IPS-NIHi7 (cell line): ENCODE data around the gene NR6A1.

Experiments
- DNase-seq: peaks from one replicate; pipeline ENCODE4 v3.0.0; 2012; ENCODE audit warnings: mixed read lengths; ENCODE audit errors: extremely low spot score

Gene NR6A1

DNA sequence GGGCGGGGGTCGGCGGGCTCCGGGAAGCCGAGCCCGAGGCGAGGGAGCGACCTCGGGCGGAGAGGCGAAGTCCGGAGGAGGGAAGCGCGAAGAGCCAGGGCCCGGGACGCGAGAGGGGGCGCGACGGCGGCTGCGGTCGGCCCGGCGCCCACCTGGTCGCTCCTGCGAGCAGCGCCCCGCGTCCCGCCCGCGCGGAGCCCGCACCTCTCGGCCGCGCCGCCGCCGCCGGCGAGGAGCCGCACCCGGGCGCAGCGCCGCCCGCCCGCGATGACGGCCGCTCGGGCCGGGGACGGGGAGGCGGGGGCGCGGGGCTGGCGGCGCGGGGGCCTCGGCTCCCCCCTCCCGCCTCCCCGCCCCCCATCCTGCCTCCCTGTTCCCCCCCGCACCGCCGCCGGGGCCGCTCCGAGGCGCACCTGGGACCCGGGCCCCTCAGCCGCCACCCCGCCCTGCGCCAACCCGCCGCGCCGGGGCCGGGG is 266.5 kb downstream of the NR6A1 start:
- DNase-seq = no peak

DNA sequence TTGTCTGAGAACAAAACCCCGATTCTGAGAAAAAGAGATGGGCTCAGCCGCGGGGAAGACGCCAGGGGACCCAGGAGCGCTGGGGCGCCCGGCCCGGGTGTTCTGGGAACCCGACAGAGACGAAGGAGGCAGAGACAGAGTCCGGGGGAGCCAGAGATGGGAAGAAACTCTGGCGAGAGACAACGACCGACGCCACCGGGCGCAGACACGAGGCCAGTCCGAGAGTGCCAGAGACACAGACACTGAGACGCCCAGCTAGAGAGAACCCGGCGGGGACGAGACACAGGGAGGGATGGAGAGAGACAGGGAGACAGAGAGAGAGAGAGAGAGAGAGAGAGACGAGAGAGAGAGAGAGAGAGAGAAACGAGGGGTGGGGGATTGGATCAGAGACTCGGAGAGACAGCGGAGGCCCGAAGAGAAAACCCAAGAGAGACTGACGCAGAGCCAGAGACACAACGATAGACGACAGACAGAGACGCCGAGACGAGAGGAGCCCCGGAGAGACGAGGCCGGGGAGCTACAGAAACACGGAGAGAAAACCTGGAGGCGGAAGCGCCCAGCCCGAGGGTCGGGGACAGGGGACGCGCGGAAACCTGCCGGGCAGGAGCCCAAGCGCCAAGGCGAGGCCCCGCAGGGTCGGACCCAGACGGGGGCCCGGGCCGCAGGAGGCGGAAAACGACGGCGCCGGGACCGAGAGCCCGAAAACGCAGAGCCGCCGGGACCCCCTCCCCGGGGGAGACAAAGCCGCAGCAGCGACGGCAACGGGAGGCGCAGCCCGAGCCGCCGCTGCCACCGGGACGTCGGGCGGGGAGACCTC is 267.2 kb downstream of the NR6A1 start:
- DNase-seq = no peak

DNA sequence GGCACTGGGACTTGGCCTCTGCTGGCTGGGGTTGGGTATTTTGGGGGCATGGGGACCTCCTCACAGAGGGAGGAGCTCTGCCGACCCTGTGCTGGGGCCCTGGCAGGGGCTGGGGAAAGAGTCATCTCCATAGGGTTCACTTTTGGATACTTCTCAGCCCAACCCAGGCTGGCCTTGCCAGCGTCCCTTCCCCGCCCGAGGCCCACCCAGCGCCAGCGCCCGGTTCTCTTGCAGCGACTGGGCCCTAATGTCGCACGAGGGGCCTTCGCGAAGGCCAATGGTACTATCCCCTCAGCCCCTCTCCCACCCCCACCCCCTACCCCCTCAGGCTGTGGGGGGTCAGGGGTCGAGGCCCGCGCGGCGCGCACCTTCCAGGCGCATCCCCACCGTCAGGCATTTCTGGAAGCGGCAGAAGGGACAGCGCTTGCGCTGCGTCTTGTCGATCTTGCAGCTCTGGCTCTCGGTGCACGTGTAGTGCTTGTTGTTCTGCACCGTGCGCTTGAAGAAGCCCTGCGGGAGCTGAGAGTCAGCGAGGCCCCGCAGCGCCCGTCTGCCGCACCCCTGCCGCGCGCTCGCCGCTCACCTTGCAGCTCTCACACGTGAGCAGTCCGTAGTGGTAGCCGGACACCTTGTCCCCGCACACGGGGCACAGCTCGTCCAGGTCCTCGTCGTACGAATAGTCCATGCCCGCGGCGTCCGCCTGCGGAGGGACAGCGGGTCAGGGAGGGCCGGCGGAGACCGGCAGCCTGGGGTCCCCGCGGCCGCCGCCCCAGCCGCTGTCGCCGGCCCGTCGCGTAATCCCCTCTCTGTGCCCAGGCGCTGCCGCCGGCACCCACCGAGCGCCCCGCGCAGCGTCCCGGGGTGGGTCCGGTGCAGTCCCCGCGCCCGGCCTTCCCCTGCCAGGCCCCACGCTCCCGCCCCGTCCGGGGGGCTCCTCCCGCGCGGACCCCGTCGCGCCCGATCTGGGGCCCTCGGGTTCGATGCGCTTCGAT is 268.1 kb downstream of the NR6A1 start:
- no peak for DNase-seq

DNA sequence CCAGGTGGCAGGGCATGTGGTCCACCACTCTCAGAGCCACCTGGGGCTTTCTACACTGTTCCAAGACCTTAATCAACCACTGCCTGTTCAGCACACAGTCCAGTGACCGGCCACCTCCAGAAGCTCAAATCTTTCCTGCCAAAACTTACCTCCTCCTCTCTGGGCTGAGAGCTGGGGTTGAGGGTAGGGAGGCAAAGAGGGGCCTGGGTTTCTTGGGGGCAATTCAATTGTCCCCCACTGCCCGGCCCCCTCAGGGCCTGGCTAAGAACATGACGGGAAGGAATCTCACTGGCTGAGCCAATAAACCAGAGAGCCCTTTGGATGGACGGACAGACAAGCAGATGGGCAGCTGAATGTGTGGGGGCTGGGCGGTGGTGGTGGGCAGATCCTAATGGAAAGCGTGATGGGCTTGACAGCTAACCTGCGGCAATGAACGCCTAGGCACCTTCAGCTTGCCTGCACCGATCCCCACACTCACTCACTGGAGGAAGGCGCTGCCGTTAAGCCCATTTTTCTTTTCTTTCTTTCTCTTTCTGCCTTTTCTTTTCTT is 269.3 kb downstream of the NR6A1 start:
- no peak for DNase-seq

DNA sequence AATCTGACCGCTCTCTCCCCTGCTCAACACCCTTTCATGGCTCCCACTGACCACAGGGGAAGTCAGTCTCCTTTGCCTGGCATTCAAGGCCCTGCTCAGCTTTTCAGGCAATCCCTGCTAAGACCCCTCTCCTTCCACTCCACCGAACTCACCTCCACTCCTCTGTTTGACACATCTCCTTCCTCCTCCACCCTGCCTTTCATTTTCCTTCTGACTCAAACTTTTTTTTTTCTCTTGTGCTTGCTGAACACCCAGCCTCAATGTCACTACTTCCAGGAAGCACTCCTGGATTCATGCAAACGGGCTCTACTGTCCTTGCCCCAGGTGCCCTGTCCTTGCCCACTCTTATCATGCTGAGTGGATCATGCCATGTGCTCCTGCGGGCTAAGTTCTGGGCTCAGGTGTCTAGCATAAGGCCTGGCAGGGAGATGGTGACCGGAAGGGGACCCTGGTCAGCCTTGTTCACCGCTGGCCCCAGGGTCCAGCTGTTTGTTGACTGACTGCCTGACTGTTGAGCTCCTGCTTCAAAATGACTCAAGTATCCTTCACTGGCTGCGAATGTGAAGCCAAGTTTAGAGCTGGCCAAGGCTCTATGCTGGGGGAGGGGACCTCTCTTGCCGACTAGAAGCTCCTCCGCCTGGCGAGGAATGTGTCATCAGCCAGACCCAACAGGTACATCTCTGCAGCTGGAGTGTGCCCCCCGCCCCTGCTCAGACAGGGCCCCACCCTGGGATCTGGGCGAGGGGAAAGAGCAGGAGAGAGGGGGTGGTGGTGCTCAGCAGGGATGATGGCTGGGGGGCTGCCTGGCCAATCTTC is 270.1 kb downstream of the NR6A1 start:
- no peak for DNase-seq

DNA sequence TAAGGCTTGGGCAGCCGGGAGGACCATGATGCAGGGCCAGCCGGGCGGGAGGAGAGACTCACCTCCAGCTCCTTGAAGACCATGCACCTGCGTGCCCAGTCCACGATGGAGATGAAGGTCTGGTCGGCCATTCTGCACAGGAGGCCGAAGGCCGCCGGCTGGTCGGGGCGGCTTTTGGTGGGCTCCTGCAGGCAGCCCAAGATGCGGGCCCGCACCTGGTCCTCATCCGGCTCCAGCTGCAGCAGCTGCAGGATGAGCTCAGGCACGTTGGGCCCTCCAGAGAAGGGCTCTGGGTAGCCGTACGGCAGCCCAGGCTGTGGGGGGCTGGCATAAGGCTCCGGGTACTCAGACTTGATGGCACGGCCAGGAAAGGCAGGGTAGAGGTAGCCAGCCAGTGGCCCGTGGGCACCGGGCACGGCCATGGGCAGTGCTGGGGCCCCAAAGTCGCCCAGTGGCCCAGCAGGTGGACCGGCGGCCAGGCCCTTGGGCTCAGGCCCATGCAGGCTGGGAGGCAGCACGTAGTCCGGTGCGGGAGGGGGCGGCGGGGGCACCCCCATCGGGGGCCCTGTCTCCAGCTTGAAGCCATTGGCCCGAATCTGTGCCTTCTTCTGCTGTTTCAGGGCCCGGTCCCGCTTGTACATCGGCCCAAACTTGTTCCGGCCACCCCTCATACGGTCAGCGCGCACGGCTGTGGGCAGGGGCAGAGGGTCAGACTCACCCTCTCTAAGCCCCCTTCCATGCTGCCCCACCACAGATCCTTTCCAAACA is 270.9 kb downstream of the NR6A1 start:
- DNase-seq = no peak

DNA sequence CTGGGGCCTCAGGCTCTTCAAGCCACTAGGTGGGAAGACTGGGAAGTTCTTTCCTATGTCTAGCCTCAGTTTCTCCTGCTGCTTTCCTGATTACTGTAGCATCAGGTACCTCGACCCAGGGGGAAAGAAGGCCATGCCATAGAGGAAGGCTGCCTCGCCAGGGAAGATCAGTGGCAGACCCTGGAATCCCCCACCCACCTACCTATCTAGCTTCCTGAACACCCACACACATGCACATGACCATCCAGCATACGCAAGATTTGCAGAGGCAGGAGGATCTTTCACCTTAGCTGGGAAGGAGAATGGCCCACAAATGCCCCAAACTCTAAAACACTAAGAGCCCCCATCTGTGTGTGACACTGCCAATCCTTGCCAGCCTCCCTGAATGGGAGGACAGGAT is 271.9 kb downstream of the NR6A1 start:
- DNase-seq = no peak

DNA sequence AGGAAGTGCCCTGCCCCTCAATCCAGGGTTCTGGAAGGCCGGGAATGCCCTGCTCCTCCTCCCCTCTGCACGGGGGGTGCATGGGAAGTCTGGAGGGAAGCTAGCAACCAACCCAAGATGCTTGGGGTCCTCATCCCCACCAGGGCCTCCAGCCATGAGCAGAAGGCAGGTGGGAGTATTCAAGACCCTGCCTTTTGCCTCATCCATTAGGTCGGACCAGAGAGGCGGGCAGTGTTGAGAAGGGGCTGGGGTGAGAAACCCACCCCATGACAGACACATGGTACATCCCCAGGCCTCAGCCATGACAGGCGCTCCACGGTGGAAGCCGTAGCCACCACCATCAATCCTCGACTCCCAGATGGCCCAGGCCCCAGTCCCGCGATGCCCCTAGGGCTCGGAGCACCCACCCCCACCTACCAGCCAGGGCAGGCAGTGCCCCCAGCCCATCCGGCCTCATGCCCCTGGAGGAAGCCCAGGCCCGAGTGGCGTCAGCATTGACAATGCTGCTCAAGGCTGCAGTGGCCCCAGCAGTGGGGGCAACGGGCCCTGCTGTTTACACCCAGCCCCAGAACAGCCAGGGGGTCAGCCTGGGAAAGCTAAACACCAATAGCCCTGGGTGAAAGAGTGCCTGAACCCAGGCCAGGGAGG is 272.5 kb downstream of the NR6A1 start:
- no peak for DNase-seq

DNA sequence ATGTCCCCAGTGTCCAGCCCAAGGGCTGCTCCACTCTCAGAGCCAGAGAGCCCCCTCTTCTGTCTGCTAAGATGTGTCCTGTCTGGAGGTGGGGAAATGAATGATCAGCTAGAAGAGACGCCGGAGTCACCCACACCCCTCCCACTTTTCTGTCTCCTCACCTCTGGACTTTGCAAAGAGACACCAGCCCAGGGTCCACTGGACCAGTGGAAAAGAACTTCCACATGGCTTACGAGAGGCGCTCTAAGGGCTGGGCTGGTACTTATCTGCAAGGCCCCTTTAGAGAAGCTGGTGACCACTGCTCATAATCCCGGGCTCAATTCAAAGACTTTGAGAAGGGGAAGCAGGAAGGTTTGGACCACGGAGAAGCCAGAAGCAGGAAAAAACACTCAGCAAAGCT is 273.1 kb downstream of the NR6A1 start:
- DNase-seq = no peak

DNA sequence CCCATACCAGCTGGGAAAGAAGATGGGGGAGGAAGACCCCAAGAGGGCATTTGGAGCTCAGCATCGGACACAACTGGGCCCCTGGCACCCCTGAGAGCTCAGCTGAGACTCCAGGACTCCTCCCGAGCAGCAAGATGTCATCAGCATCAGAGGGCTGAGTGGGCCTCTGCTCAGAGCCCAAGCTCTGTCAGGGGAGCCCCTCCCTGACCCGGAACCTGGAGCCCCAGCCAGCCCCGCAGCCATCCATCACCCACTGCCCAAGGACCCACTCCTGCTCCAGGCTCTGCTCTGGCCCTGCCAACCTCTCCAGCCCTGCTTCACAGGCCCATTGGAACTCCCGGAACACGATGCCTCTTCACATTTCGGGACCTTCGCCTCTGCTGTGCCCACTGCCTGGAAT is 273.7 kb downstream of the NR6A1 start:
- no peak for DNase-seq

DNA sequence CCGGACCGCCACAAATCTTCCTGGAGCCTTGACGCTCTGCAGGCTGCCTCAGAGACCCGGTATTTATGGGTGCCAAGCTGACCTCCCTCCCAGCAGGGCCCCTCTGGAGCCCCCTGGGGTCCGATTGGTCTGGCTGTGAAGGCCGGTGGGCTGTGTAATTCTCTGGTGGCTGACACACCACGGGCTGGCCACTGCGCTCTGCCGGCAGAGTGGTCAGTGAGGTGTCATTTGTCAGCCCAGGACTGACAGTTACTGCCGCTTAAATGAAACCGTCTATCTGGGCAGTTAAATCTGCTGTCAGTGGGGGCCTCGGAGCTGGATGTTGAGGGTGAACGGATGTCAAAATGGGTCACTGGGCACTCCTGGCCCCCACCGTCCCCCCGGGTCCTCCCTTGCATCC is 274.6 kb downstream of the NR6A1 start:
- DNase-seq = no peak

DNA sequence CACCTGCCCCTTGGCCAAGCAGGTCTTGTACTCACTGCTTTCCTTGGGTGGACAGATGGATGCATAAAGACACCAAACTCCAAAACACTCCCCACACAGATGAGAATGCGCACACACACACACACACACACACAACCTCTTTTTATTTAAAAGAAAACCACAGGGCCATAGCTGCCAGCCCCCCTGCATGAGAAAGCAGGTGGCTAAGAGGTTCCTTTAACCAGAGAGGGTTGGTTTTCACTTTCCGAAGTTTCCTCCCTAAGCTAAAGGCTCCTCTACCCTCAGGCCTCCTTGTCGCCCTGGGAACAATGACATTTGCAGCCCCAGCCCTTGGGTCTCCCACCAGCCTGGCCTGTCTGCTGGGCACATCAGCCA is 275.0 kb downstream of the NR6A1 start:
- no peak for DNase-seq

DNA sequence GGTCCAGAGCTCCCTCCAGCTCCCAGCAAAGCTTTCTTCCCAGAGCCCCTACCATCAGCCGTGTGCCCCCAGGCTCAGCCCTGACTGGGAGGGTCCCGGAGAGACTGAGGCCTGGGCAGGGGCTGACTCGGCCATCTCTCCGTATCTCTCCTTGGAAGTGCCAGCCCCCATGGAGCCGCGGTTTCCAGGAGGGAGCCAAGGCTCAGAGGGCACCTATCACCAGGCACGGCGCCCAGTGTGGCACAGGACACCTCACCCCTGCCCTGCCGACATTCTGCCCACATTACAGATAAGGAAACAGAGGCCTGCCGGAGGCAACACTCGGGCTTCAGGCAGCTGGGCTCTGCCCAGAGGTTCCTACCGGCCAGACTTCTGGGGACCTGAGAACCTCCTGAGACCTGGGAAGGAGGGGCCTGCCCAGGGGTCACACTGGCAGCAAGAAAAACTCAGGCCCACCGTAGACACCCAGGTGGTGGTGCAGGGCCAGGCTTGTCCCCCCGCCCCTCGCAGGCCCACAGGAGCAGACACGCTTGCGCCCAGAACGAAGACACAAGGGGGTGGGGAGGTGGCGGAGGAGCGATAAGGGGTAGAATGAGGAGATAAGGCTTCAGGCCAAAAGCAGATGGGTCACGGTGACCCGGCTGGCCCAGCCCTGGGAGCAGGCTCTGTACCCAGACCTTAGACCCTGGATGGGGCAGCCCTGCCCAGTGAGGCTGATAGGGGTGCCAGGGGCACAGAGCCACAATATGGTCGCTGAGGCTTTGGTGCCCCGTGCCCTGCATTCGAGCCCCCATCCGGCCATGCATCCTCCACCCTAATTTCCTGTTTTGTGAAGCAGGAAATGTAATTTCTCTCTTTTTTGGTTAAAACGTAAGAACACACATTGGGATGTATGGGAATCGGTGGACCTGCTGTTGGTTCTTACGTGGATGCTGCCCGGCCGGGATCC is 275.7 kb downstream of the NR6A1 start:
- DNase-seq = no peak

DNA sequence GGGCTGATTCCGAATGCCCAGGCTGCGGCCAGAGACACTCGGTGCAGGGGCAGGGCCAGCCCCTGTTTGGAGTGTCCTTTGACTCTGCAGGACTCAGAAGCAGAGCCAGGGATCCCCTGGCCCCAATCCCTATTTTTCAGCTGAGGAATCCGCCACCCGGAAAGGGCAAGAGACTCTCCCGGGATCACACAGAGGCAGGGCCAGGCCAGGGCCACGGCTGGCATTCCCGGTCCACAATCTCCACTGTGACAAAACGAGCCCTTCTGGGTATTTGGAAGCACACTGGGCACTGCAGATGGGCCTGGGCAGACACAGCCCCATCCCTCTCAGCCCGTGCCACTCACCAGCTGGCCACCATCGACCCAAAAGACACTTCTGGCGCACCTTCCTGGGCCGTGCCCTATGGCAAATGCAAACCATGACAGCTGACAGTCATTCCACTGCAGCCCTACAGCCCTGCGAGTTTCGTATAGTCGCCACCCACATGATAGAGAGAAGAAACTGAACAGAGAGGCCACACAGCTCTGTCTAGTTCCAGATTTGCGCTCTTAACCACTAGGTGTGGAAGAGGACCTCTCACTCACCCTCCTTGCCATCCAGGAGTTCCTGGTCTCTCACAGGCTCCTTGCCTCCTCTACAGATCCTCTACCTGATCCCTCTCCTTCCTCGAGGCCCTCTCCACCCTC is 277.2 kb downstream of the NR6A1 start:
- no peak for DNase-seq

DNA sequence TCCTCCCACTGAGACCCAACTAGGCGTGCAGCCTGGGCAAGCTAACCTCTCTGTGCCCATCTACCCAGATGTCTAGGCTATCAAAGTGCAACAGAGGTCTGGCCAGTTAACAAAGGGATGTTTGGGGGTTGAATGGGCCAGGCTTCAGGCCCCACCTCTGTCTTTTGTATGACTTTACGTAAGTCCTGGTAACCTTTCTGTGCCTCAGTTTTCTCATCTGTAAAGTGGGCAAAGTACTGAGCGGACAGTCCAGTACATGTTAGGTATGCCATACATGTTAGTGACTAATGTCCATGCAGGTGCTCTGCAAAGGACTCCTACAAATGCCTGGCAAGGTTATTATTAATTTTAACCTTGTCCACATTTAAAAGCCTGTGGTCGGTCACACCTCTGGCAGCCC is 277.9 kb downstream of the NR6A1 start:
- DNase-seq = no peak

DNA sequence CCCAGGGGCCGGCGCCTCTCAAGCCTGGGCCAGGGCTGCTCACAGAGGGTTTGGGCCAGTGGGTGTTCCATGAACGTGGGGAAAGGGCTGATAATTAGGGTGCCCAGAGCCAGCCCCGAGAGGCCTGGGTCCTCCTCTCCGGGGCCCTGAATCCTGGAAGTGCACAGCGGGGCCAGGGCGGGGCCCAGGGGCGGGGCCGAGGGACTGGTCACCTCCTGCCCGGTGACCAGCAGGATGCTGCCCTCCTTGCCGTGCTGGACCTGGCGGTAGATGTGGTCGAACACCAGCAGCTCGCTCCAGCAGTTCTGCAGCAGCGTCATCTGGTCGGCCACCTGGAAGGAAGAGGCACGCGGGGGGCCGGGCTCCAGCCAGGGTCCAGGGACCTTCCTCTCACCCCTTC is 278.3 kb downstream of the NR6A1 start:
- DNase-seq = no peak

DNA sequence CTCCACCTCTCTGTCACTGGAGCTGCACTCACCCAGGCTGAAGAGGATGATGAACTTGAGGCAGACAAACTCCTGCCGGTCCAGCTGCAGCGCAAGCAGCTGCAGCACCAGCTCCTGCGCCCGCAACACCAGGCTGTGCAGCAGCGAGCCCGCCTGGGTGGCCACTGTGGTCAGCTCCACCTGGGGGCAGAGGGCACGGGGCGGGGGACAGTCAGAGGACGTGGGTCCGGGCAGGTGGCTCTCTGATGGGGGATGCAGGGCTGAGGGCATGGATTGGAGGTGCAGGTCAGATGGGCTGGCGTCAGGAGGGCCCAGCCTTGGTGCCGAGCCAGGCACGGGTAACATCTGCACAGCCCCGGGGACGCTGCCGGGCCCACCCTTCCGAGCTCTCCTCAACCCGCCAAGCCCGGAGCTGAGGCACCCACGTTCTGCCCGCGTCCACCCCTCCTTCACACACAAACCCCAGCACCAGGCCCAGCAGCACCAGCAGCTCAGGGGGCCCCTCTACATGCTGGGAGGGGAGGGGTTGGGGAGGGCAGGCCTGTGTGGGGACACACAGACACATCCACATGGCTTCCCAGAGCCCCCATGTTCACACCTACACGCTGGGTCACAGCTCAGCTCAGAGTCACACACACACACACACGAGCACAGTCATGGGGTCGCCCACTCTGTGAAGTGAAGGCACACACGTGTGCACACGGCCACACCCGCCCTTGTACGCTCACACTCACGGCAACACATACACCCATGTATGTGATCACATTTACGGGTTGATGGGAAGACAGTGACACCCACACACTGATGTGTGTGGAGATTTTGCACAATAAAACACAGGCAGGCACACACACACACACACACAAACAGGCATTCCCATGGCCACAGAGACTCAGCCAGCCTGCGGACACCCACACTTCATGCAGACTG is 279.8 kb downstream of the NR6A1 start:
- no peak for DNase-seq
